ENCODE data around the gene WDR59.

DNA sequence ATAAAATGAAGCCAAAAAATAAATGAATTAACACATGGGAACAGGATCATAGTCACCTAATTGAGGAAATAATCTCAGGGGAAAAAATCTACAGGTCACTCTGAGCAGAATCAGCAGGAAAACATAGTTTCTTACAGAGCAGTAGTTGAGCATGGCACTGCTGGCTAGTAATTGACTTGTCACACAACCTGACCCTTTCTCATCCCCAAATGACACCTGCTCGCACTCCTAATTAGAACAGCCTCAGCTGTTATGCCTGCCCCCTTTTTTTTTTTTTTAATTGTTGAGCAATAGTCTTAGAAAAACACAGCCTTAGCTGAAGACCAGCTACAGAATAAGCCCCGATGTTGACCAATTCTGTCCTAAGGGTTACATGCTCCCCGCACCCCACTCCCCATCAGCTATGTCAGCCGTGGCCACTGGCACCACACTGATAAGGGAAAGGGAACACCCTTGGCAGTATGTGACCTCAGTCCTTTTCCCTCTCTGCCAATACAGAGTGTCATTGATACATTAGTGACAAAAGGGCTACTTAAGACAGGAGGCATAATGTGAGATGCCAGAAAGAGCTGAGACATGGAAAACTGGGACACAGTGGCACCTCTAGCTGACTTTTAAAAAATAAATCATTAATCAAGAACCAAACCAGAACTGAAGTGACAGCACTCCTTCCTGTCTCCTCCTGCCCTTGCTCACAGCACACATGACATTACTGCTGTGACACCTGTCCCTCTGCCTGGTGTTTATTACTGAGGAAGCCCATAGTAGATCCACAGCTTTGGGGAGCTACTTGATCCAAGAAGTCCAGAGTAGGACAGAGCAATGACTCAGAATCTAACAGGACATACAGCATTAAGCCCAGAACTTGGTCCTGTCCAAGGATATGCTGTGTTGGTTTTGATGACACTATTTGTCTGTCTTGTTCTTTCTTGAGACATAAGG lies 41.7 kb downstream of the WDR59 start:
- TF ChIP-seq POLR2A (IDR thresholded peaks at IDR 0.05), result no peak
- TF ChIP-seq, protein P1, sequence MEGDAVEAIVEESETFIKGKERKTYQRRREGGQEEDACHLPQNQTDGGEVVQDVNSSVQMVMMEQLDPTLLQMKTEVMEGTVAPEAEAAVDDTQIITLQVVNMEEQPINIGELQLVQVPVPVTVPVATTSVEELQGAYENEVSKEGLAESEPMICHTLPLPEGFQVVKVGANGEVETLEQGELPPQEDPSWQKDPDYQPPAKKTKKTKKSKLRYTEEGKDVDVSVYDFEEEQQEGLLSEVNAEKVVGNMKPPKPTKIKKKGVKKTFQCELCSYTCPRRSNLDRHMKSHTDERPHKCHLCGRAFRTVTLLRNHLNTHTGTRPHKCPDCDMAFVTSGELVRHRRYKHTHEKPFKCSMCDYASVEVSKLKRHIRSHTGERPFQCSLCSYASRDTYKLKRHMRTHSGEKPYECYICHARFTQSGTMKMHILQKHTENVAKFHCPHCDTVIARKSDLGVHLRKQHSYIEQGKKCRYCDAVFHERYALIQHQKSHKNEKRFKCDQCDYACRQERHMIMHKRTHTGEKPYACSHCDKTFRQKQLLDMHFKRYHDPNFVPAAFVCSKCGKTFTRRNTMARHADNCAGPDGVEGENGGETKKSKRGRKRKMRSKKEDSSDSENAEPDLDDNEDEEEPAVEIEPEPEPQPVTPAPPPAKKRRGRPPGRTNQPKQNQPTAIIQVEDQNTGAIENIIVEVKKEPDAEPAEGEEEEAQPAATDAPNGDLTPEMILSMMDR (IDR thresholded peaks at IDR 0.05), result no peak
